HepG2 (cell line): ENCODE data around the gene FAM181A. TPM values are rescaled to one million over a fixed set of nuclear protein-coding genes. Genes with fewer than 3 reads are reported as not detected.

ENCODE experiments used
- CBX2 ChIP-seq, 2 experiments: fragments of 200-600 bp in 1 of 2; sonication (generic); formaldehyde crosslinking in 1 of 2; IDR thresholded peaks; 2 replicates each; pipeline versions ENCODE4 v1.7.0 to v1.8.1; 2018 to 2022; ENCODE audit warnings: low read depth in 2 of 2, low read length in 1 of 2, mild to moderate bottlenecking in 1 of 2, missing genetic modification reagents in 1 of 2
- CHCHD3 ChIP-seq: sonication (generic); formaldehyde crosslinking; IDR thresholded peaks from 2 replicates; pipeline ENCODE4 v1.8.0; 2022; ENCODE audit warnings: mild to moderate bottlenecking, missing genetic modification reagents, moderate library complexity
- ERF ChIP-seq: IDR thresholded peaks from 2 replicates; pipeline ENCODE4 v1.6.1; 2018; ENCODE audit warnings: missing biosample characterization, missing genetic modification reagents
- FIP1L1 ChIP-seq: fragments of 200-400 bp; formaldehyde crosslinking; IDR thresholded peaks from 2 replicates; pipeline ENCODE4 v1.6.1; 2018; ENCODE audit warnings: low read depth, mild to moderate bottlenecking, low read length, moderate library complexity, borderline replicate concordance; ENCODE audit not compliant: insufficient read depth
- HOXA3 ChIP-seq: sonication (generic); formaldehyde crosslinking; IDR thresholded peaks from 2 replicates; pipeline ENCODE4 v1.5.0; 2020; ENCODE audit warnings: missing genetic modification reagents
- KLF11 ChIP-seq: IDR thresholded peaks from 2 replicates; pipeline ENCODE4 v1.6.1; 2016; ENCODE audit warnings: missing compliant biosample characterization
- MEF2D ChIP-seq: sonication (generic); formaldehyde crosslinking; IDR thresholded peaks from 2 replicates; pipeline ENCODE4 v1.5.1; 2020; ENCODE audit warnings: mild to moderate bottlenecking, missing genetic modification reagents
- MIXL1 ChIP-seq: IDR thresholded peaks from 2 replicates; pipeline ENCODE4 v1.6.1; 2016
- NR3C1 ChIP-seq: sonication (generic); formaldehyde crosslinking; IDR thresholded peaks from 2 replicates; pipeline ENCODE4 v1.4.0; 2020; ENCODE audit warnings: missing genetic modification reagents
- PAF1 ChIP-seq: IDR thresholded peaks from 2 replicates; pipeline ENCODE4 v1.6.1; 2016; ENCODE audit warnings: missing genetic modification reagents, missing compliant biosample characterization
- RELA ChIP-seq: sonication (generic); formaldehyde crosslinking; IDR thresholded peaks from 2 replicates; pipeline ENCODE4 v1.4.0; 2020; ENCODE audit warnings: missing genetic modification reagents
- SALL1 ChIP-seq: sonication (generic); formaldehyde crosslinking; IDR thresholded peaks from 2 replicates; pipeline ENCODE4 v1.8.0; 2022; ENCODE audit warnings: mild to moderate bottlenecking, missing genetic modification reagents
- YEATS4 ChIP-seq: sonication (generic); formaldehyde crosslinking; IDR thresholded peaks from 2 replicates; pipeline ENCODE4 v1.4.0; 2020; ENCODE audit warnings: missing genetic modification reagents, borderline replicate concordance
- ZFP37 ChIP-seq: sonication (generic); formaldehyde crosslinking; IDR thresholded peaks from 2 replicates; pipeline ENCODE4 v1.4.0; 2020; ENCODE audit warnings: missing genetic modification reagents, borderline replicate concordance
- ZMYM3 ChIP-seq: sonication (generic); formaldehyde crosslinking; IDR thresholded peaks from 2 replicates; pipeline ENCODE4 v1.5.1; 2020; ENCODE audit warnings: mild to moderate bottlenecking, missing genetic modification reagents
- ZNF281 ChIP-seq: sonication (generic); formaldehyde crosslinking; IDR thresholded peaks from 2 replicates; pipeline ENCODE4 v1.4.0; 2020; ENCODE audit warnings: missing genetic modification reagents, borderline replicate concordance
- ZNF33A ChIP-seq: sonication (generic); formaldehyde crosslinking; IDR thresholded peaks from 2 replicates; pipeline ENCODE4 v1.5.1; 2020; ENCODE audit warnings: missing genetic modification reagents, mild to moderate bottlenecking, moderate library complexity, borderline replicate concordance
- ZNF460 ChIP-seq: sonication (generic); formaldehyde crosslinking; IDR thresholded peaks from 2 replicates; pipeline ENCODE4 v1.5.1; 2020; ENCODE audit warnings: missing genetic modification reagents, mild to moderate bottlenecking, borderline replicate concordance
- ZNF510 ChIP-seq: sonication (generic); formaldehyde crosslinking; IDR thresholded peaks from 2 replicates; pipeline ENCODE4 v1.4.0; 2020; ENCODE audit warnings: low read depth, mild to moderate bottlenecking, missing genetic modification reagents
- ZNF691 ChIP-seq: sonication (generic); formaldehyde crosslinking; IDR thresholded peaks from 2 replicates; pipeline ENCODE4 v1.4.0; 2020; ENCODE audit warnings: missing genetic modification reagents, low read depth, mild to moderate bottlenecking, borderline replicate concordance
- ZNF879 ChIP-seq: sonication (generic); formaldehyde crosslinking; IDR thresholded peaks from 2 replicates; pipeline ENCODE4 v1.8.1; 2023; ENCODE audit warnings: missing genetic modification reagents
- polyA plus RNA-seq, 8 experiments: library from polyadenylated mRNA; depleted of rRNA in 3 of 8; stranded (reverse) in 7 of 8; unstranded in 1 of 8; fragments of >200 nt; fragmentation: Illumina TruSeq in 4 of 8; extraction: Trizol in 4 of 8; gene quantifications; 2 replicates each; pipeline versions ENCODE4 v1.2.1 to v1.2.3, GENCODE V29; 2011 to 2016; ENCODE audit warnings: low read depth in 4 of 8, missing spikeins in 1 of 8, mixed read lengths in 1 of 8; ENCODE audit not compliant: insufficient read depth in 1 of 8
- total RNA-seq, 5 experiments: library from RNA; depleted of rRNA; stranded (reverse); fragments of >200 nt; fragmentation: Illumina TruSeq; extraction: Trizol; gene quantifications; 2 replicates each; pipeline ENCODE4 v1.2.3, GENCODE V29; 2016; ENCODE audit warnings: low read depth in 1 of 5
- TF ChIP-seq, protein P1 (sequence below): IDR thresholded peaks from 2 replicates; pipeline ENCODE4 v1.6.1; 2016; ENCODE audit warnings: low read depth
- TF ChIP-seq, protein P2 (sequence below): IDR thresholded peaks from 2 replicates; pipeline ENCODE4 v1.6.1; 2018; ENCODE audit warnings: missing genetic modification reagents, mild to moderate bottlenecking, missing compliant biosample characterization
- TF ChIP-seq, protein P3 (sequence below): sonication (generic); formaldehyde crosslinking; IDR thresholded peaks from 2 replicates; pipeline ENCODE4 v1.8.0; 2022; ENCODE audit warnings: mild to moderate bottlenecking, missing genetic modification reagents, moderate library complexity

FAM181A gene
- total and polyA plus RNA-seq, 2 of the 13 experiments (the other 11 are each of a cell fraction or from before 2014, with no cell fraction given): 1.1 to 1.5 TPM

DNA sequence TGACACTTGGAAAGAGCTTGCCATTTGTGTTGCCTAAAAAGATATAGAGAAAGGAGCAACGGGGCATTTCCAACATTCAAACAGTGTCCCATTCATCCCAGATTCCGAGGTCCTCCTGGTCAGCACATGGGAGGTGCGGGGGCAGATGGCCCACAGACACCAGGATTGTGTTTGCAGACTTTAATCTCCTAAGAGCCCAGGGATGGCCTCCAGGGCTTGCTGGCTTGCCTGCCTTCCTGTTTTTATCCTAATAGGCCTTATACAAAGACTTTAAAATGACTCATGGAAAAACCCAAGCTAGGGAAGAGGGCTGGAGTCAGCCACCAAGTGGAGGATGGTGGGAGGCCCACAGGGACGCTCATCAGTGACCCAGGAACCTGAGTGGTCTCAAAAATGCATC lies 21.5 kb upstream of the FAM181A start (continued):
- peak; percentile 34; the same call in 1 of the 2 replicates for TF ChIP-seq ZNF281 (CRISPR knock-in tag)
- TF ChIP-seq, protein P1, sequence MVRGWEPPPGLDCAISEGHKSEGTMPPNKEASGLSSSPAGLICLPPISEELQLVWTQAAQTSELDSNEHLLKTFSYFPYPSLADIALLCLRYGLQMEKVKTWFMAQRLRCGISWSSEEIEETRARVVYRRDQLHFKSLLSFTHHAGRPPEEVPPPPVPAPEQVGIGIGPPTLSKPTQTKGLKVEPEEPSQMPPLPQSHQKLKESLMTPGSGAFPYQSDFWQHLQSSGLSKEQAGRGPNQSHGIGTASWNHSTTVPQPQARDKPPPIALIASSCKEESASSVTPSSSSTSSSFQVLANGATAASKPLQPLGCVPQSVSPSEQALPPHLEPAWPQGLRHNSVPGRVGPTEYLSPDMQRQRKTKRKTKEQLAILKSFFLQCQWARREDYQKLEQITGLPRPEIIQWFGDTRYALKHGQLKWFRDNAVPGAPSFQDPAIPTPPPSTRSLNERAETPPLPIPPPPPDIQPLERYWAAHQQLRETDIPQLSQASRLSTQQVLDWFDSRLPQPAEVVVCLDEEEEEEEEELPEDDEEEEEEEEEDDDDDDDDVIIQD: peak; percentile 63; the same call in 1 of the 2 replicates
- 0 out of 2 replicates have a peak, but pooled peaks have one; percentile 17 for TF ChIP-seq HOXA3
- no peak for TF ChIP-seq FIP1L1
- TF ChIP-seq ZNF460 (CRISPR knock-in tag): no peak
- peak; percentile 66; the same call in 1 of the 2 replicates for TF ChIP-seq SALL1 (CRISPR knock-in tag)
- no peak for TF ChIP-seq ZNF691 (CRISPR knock-in tag)
- TF ChIP-seq PAF1 (CRISPR knock-in tag): no peak
- TF ChIP-seq ZFP37: peak; percentile 64; the same call in 1 of the 2 replicates
- TF ChIP-seq KLF11 (CRISPR knock-in tag): no peak
- peak; percentile 57; the same call in 1 of the 2 replicates for TF ChIP-seq YEATS4
- TF ChIP-seq MEF2D: no peak
- TF ChIP-seq ZMYM3 (CRISPR knock-in tag): peak; percentile 47
- peak; percentile 23; the same call in 1 of the 2 replicates for TF ChIP-seq RELA (CRISPR knock-in tag)
- no peak for TF ChIP-seq ZNF33A (CRISPR knock-in tag)
- no peak for TF ChIP-seq ERF (CRISPR knock-in tag)
- TF ChIP-seq, protein P2, sequence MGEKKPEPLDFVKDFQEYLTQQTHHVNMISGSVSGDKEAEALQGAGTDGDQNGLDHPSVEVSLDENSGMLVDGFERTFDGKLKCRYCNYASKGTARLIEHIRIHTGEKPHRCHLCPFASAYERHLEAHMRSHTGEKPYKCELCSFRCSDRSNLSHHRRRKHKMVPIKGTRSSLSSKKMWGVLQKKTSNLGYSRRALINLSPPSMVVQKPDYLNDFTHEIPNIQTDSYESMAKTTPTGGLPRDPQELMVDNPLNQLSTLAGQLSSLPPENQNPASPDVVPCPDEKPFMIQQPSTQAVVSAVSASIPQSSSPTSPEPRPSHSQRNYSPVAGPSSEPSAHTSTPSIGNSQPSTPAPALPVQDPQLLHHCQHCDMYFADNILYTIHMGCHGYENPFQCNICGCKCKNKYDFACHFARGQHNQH: peak; percentile 44
- TF ChIP-seq NR3C1: no peak
- TF ChIP-seq CHCHD3 (CRISPR knock-in tag): no peak
- TF ChIP-seq, protein P3, sequence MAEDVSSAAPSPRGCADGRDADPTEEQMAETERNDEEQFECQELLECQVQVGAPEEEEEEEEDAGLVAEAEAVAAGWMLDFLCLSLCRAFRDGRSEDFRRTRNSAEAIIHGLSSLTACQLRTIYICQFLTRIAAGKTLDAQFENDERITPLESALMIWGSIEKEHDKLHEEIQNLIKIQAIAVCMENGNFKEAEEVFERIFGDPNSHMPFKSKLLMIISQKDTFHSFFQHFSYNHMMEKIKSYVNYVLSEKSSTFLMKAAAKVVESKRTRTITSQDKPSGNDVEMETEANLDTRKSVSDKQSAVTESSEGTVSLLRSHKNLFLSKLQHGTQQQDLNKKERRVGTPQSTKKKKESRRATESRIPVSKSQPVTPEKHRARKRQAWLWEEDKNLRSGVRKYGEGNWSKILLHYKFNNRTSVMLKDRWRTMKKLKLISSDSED (CRISPR knock-in tag): no peak
- TF ChIP-seq ZNF879: no peak
- TF ChIP-seq CBX2 (IDR thresholded peaks at IDR 0.05; ENCODE audit: low read depth, low read length): no peak
- no peak for TF ChIP-seq CBX2 (CRISPR knock-in tag; IDR thresholded peaks at IDR 0.05; ENCODE audit: low read depth)
- TF ChIP-seq ZNF510 (CRISPR knock-in tag): no peak
- TF ChIP-seq MIXL1: no peak
